HG03103 (cell line): ENCODE measurements around the gene MYO5A.
"Not testable (repeated sequence)": the region's sequence is repeated elsewhere in the genome, so short reads cannot be mapped to it uniquely, and the experiment has no call there.

Source experiments
- ATAC-seq: cut with Tn5 transposase; IDR thresholded peaks from one replicate; pipeline ENCODE4 v1.9.1; 2021; ENCODE audit warnings: low read depth; ENCODE audit not compliant: unreplicated experiment

Gene MYO5A

GRCh38 chr15:52528564-52529340, at the start of gene MYO5A:
Gene MYO5A, minus strand, starts transcription at chr15:52528880. Its CDS starts 74 bp downstream, at chr15:52528806.
- ATAC-seq = peak; percentile 70

- no peak for ATAC-seq
Observed at GRCh38 chr15:52576692-52577091, 48.0 kb upstream of the MYO5A start.

DNA sequence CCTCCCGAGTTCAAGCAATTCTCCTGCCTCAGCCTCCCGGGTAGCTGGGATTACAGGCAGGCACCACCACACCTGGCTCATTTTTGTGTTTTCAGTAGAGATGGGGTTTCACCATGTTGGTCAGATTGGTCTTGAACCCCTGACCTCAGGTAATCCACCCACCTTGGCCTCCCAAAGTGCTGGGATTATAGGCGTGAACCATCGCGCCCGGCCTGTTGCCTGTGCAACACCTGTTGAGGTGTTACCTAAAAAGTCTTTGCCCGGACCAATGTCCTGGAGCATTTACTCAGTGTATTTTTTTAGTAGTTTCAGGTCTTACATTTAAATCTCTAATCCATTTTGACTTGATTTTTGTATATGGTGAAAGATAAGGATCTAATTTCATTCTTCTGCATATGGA, 46.9 kb upstream of the MYO5A start:
- not testable (repeated sequence) for ATAC-seq

- no peak for ATAC-seq
Observed at GRCh38 chr15:52575072-52575471, 46.4 kb upstream of the MYO5A start.

- ATAC-seq = not testable (repeated sequence)
Observed at GRCh38 chr15:52574623-52575022, 45.9 kb upstream of the MYO5A start.

- peak; percentile 71 for ATAC-seq
Observed at GRCh38 chr15:52568601-52569585, 40.2 kb upstream of the MYO5A start, which contains the start of gene ARPP19. Gene ARPP19, minus strand, starts transcription at chr15:52569030. Its CDS starts 138 bp downstream, at chr15:52568892.

DNA sequence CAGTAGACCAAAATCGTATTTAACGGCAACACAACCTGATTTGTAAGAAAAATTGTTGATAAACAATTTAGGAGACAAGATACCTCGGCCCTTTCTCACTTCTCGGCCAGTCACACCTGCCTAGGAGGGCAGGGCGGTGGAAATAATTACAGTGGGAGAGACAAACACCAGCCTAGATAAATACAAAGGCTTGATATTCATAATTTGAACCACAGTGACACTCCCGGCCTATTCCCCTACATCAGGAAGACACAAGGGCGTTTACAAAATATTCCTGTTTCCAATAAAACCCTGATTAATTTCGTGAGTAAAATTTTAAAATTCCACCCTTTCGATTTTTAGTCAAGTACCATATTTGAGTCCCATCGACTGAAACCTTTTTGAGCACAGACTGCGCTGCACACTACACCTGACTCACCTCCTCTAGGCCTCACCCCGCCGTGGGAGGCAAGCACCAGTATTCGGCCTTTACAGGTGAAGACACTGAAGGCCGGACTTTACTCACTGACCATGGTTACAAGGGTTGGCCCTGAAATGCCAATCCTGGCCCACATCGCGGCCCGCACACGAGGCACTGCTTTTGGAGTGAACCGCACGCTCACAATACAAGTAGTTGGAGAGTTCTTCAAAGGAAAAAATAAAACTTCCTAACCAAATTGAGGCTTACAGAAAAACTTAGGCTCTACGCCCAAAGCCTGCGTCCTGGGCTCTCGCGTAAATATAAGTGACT, 39.4 kb upstream of the MYO5A start:
- no peak for ATAC-seq

GRCh38 chr15:52566889-52567288, 38.2 kb upstream of the MYO5A start:
- ATAC-seq = no peak

DNA sequence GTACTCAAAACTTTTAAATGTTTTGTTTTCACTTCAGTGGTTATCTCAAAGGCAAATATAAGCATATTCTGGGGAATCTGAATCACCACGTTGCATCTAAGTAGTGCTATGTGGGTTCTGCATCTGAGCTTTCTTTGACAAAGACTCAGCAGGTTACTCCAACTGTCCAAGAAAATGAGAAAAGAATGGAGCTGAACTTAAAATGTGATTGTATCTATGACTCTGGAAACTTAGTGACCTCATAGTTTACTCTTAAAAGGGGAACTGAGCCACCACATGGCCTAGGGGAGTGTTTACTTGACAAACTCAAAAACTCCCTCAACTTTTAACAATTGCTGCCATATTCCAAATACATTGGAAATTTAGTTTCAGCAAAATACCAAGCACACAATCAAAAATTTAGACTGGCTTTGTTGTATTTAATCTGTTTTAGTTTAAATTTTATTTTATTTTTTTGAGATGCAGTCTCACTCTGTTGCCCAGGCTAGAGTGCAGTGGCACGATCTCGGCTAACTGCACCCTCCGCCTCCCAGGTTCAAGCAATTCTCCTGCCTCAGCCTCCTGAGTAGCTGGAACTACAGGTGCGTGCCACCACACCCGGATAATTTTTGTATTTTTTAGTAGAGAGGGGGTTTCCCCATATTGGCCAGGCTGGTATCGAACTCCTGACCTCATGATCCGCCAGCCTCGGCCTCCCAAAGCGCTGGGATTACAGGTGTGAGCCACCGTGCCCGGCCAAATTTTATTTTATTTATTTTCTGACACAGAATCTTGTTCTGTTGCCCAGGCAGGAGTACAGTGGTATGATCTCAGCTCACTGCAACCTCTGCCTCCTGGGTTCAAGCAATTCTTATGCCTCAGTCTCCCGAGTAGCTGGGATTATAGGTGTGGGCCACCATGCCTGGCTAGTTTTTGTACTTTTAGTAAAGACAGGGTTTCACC, 37.0 kb upstream of the MYO5A start:
- peak; percentile 35 for ATAC-seq

DNA sequence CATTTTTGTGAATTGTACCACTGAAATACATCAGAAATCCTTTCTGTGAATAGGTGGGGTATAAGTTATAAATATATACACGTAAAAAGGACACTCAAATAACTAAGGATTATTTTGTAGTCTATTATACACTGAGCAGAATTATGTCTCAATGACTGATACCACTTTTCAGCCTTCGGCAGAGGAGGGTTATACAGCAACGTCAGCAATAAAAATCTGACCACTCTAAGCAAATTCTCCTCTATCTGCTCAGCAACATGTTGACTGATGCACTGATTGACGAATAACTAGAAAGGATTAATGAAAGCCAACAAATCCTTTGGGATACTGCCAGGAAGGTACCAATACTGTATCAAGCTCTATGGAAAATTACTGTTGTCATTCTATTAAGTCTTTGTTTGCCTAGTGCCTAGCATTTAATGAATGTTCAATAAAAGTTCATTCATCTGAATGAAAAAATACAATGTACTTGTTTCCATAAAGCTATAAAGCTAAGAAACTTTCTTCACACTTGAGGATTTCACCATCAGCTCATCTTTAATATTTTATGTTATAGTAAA, 34.9 kb upstream of the MYO5A start:
- no peak for ATAC-seq

GRCh38 chr15:52559575-52559974, 30.9 kb upstream of the MYO5A start:
- ATAC-seq = no peak

- no peak for ATAC-seq
Observed at GRCh38 chr15:52559022-52559421, 30.3 kb upstream of the MYO5A start.

- ATAC-seq = peak; percentile 81
Observed at GRCh38 chr15:52558196-52558595, 29.5 kb upstream of the MYO5A start.

DNA sequence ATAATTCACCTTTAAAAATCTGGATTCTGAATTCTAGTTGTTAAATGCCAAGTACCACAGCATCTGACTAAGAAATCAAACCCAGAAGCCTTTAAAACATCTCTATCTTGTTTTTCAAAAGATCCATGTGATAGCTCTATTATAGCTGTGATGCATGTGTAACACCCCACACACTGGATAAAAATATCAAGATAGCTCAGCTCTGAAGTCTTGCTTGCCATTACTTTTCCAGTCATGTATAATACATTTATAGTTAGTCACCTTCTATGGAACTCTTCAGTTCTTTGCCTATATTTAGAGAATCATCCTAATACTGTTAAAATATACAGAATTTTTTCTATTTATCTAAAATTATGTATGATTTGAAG, 28.6 kb upstream of the MYO5A start:
- ATAC-seq = no peak

DNA sequence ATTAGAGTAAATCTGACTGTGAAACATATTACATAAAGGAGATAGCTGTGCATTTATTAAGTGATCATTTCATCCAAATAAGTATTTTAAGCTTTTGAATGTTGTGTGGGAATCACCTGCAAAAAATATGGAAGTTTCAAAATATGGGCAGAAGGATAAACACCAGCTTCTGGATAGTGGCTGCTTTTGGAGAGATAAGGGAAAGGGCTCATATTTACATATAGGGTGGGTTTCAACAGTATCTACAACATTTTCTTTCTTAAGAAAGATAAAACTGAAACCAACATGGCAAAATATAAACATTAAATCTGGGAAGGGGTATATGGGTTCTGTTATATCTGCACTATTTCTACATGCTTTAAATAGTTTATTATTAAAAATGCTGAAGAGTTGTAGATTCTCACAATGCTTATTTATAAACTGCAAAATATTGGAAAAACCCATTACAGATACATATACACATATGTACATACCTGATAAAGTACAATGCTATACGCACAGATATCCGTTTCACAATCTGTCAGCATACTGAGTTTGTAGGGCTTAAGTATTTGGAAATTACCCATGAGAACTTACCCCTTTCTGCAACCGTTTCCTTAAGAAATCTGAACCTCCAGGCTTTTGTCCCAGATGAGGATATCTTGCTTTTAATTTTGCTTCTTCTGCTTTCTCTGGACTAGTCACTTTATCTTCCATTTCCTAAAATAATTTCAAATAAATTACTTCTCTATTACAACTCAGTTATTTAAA, 28.0 kb upstream of the MYO5A start:
- no peak for ATAC-seq

DNA sequence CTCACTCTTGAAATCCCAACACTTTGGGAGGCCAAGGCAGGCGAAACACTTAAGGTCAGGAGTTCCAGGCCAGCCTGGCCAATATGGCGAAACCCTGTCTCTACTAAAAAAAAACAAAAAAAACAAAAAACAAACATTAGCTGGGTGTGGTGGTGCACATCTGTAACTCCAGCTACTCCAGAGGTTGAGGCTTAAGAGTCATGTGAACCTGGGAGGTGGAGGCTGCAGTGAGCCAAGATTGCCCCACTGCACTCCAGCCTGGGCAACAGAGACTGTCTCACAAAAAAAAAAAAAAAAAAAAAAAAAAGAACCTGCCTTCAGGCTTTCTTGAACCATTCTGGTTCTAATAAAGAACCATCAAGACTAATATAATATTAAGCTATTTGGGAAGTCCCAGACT, 23.6 kb upstream of the MYO5A start:
- no peak for ATAC-seq

- no peak for ATAC-seq
Observed at GRCh38 chr15:52551762-52552161, 23.1 kb upstream of the MYO5A start.

DNA sequence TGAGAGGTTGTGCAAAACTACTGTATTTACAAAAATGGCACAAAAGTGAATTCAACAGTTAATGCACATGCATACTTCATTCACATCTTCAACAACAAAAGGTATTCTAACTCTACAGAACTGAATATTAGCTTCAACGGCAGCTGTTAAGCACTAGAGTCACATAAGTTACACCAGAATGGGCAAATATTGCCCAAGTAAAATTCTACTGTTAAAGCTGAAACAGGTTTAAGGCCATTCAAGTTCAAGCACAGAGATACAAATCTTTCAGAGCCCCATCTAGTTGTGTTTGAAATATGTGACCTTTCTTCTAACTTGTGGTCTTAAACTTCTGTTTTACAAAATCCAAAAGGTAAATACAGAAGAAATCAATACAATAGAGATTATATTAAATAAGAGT, 22.5 kb upstream of the MYO5A start:
- ATAC-seq = not testable (repeated sequence)
